ENCODE measurements around the gene TNP1.

Gene TNP1

DNA sequence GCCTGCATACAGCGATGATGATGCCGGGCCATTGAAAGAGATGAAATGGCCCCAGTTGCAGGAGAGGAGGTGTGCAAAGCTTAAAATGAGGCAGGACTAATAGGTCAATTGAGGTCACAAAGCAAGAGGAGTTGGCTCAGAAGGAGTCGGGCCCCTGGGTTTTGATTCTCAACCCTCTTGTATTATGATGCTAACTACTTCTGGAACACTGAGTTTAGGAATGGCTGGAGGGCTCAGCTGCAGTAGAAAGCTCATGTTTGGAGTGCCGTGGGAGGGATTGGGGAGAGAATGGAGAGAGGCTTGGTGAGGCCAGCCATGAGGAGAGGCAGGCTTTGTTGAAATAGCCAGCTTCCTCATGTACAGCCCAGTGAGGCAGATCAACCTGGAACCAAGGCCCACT is 4.8 kb downstream of the TNP1 start:
- Histone ChIP-seq H3K4me3 (ENCODE audit: low read length in 2 of 2) (no peak overlapping the region), H2AK5ac (ENCODE audit: low read depth, low read length) (no peak overlapping the region), H2BK12ac (ENCODE audit: low read length) (no peak overlapping the region), H3K14ac (ENCODE audit: low read length) (no peak overlapping the region), H4K8ac (ENCODE audit: low read depth, low read length) (no peak overlapping the region), H3K9me3 (replicated peaks in 1 of 2; ENCODE audit: control insufficient read depth in 2 of 2, insufficient read depth in 1 of 2, low read depth in 1 of 2, low read length in 2 of 2) (no peaks in the 10 kb centered on the region), H4K91ac (ENCODE audit: low read depth, low read length, poor library complexity) (no peak overlapping the region), H3K23ac (ENCODE audit: low read depth, low read length, poor library complexity) (no peak overlapping the region), H3K9ac (ENCODE audit: low read depth, low read length, poor library complexity) (no peak overlapping the region), H2BK15ac (ENCODE audit: low read length) (no peak overlapping the region), H3K18ac (ENCODE audit: low read length) (no peak overlapping the region), H3K4me2 (ENCODE audit: insufficient read depth, low read length, poor library complexity, severe bottlenecking) (no peak overlapping the region), H3K4me1 (ENCODE audit: control insufficient read depth in 2 of 2, insufficient read depth in 1 of 2, low read depth in 1 of 2, low read length in 2 of 2) (peaks cover 24 to 31% of the 10 kb centered on the region in 2 donors), H3K36me3 (replicated peaks in 1 of 2; ENCODE audit: control insufficient read depth in 2 of 2, insufficient read depth in 2 of 2, low read length in 2 of 2) (no peaks in the 10 kb centered on the region), H2BK5ac (ENCODE audit: low read length) (no peak overlapping the region), H2AFZ (ENCODE audit: low read length) (peak overlapping the region; percentile 49), H2BK120ac (ENCODE audit: low read depth, low read length) (peak overlapping the region; percentile 13), H3K79me1 (ENCODE audit: low read depth, low read length) (no peaks in the 10 kb centered on the region), H3K27me3 (ENCODE audit: control insufficient read depth in 3 of 3, insufficient read depth in 3 of 3, low read depth in 1 of 3, low read length in 3 of 3) (no peaks in the 10 kb centered on the region), H3K27ac (replicated peaks; ENCODE audit: low read length) (no peak overlapping the region), H3K4ac (ENCODE audit: low read length) (no peak overlapping the region)
- no CpG with 5 or more reads among the region's 4 CpGs for WGBS, 2 donors (ENCODE audit: extremely low coverage in 2 of 2, insufficient read length in 2 of 2, insufficient replicate concordance in 1 of 2)
- no peak for DNase-seq (ENCODE audit: low spot score)

DNA sequence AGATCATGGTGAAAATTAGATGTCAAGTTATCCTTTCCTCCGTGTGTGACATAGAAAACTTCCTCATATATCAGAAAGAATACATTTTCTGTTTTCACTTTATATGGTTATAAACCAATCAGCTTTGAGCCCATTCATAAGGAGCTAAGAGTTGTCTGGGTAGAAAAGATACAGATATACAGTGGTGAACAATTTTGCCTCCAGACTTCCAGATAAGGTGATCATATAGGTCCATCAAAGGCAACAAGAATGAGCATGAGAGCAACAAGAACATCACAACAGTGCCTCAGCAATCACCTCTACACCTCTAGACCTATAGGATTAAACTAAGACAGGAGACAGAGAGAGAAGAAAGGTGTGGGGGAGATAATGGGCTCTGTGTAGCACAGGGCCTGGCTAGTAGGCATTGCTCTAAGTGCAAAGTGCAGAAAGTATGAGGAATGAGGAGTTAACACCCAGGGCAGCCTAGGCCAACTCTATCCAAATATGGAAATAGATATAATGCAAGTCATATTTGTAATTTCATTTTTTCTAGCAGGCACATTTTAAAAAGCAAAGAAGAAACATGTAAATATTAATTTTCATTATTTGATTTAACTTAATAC is 8.3 kb downstream of the TNP1 start:
- Histone ChIP-seq H3K4me2 (ENCODE audit: insufficient read depth, low read length, poor library complexity, severe bottlenecking) (no peak overlapping the region), H3K14ac (ENCODE audit: low read length) (no peak overlapping the region), H4K8ac (ENCODE audit: low read depth, low read length) (no peak overlapping the region), H2AK5ac (ENCODE audit: low read depth, low read length) (no peak overlapping the region), H3K79me1 (ENCODE audit: low read depth, low read length) (no peaks in the 10 kb centered on the region), H3K4ac (ENCODE audit: low read length) (no peak overlapping the region), H2BK15ac (ENCODE audit: low read length) (no peak overlapping the region), H2BK5ac (ENCODE audit: low read length) (no peak overlapping the region), H3K36me3 (replicated peaks in 1 of 2; ENCODE audit: control insufficient read depth in 2 of 2, insufficient read depth in 2 of 2, low read length in 2 of 2) (no peaks in the 10 kb centered on the region), H4K91ac (ENCODE audit: low read depth, low read length, poor library complexity) (no peak overlapping the region), H2AFZ (ENCODE audit: low read length) (no peak overlapping the region), H3K9ac (ENCODE audit: low read depth, low read length, poor library complexity) (no peak overlapping the region), H3K9me3 (replicated peaks in 1 of 2; ENCODE audit: control insufficient read depth in 2 of 2, insufficient read depth in 1 of 2, low read depth in 1 of 2, low read length in 2 of 2) (no peaks in the 10 kb centered on the region), H2BK120ac (ENCODE audit: low read depth, low read length) (no peak overlapping the region), H3K27me3 (ENCODE audit: control insufficient read depth in 3 of 3, insufficient read depth in 3 of 3, low read depth in 1 of 3, low read length in 3 of 3) (no peaks in the 10 kb centered on the region), H3K23ac (ENCODE audit: low read depth, low read length, poor library complexity) (no peak overlapping the region), H2BK12ac (ENCODE audit: low read length) (no peak overlapping the region), H3K27ac (replicated peaks; ENCODE audit: low read length) (no peak overlapping the region), H3K4me3 (ENCODE audit: low read length in 2 of 2) (no peak overlapping the region), H3K18ac (ENCODE audit: low read length) (no peak overlapping the region), H3K4me1 (ENCODE audit: control insufficient read depth in 2 of 2, insufficient read depth in 1 of 2, low read depth in 1 of 2, low read length in 2 of 2) (peaks cover 15 to 20% of the 10 kb centered on the region in 2 donors)
- no peak for DNase-seq (ENCODE audit: low spot score)
- no CpG with 5 or more reads among the region's 1 CpG for WGBS, 2 donors (ENCODE audit: extremely low coverage in 2 of 2, insufficient read length in 2 of 2, insufficient replicate concordance in 1 of 2)

DNA sequence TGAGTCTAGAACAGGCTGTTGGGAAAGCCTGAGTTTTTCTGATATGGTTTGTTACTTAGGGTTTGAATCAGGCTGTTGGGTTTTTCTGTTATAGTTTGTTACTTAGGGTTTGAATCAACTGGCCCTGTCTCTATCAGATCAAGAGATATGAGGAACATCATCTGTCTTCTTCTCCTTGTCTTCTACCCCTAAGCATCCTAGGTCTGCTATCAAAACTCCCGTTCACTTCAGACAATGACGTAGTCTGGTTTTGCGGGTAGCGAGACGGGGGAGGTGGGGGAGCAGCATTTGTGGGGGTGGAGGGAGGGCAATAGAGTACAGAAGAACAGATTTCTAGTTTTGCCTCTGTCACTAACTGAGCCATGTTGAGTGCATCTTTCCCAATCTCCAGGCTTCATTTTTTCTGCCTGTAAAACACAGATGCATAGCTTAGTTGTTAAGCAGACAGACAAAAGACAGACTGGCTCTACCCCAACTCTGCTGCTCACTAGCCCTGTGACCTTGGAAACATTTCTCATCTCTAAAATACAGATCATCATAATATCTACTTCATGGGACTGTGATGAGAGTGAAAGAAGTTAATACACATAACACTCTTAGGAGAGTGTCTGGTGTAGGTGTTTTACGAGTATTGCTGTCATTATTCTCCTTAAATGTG is 9.1 kb downstream of the TNP1 start:
- H4K91ac ChIP-seq (ENCODE audit: low read depth, low read length, poor library complexity): no peak overlapping the region
- no peak overlapping the region for H2BK5ac ChIP-seq (ENCODE audit: low read length)
- no peaks in the 10 kb centered on the region for H3K79me1 ChIP-seq (ENCODE audit: low read depth, low read length)
- H4K8ac ChIP-seq (ENCODE audit: low read depth, low read length): no peak overlapping the region
- no CpG with 5 or more reads among the region's 6 CpGs for WGBS, 2 donors (ENCODE audit: extremely low coverage in 2 of 2, insufficient read length in 2 of 2, insufficient replicate concordance in 1 of 2)
- H2AK5ac ChIP-seq (ENCODE audit: low read depth, low read length): no peak overlapping the region
- no peak overlapping the region for H3K27ac ChIP-seq (replicated peaks; ENCODE audit: low read length)
- H3K18ac ChIP-seq (ENCODE audit: low read length): no peak overlapping the region
- no peak overlapping the region for H3K9ac ChIP-seq (ENCODE audit: low read depth, low read length, poor library complexity)
- no peak overlapping the region for H2BK15ac ChIP-seq (ENCODE audit: low read length)
- no peak overlapping the region for H3K4ac ChIP-seq (ENCODE audit: low read length)
- H2AFZ ChIP-seq (ENCODE audit: low read length): no peak overlapping the region
- no peak for DNase-seq (ENCODE audit: low spot score)
- peaks cover 10 to 12% of the 10 kb centered on the region in 2 donors for H3K4me1 ChIP-seq (ENCODE audit: control insufficient read depth in 2 of 2, insufficient read depth in 1 of 2, low read depth in 1 of 2, low read length in 2 of 2)
- H3K14ac ChIP-seq (ENCODE audit: low read length): no peak overlapping the region
- H3K23ac ChIP-seq (ENCODE audit: low read depth, low read length, poor library complexity): no peak overlapping the region
- H3K9me3 ChIP-seq (replicated peaks in 1 of 2; ENCODE audit: control insufficient read depth in 2 of 2, insufficient read depth in 1 of 2, low read depth in 1 of 2, low read length in 2 of 2): no peaks in the 10 kb centered on the region
- H3K36me3 ChIP-seq (replicated peaks in 1 of 2; ENCODE audit: control insufficient read depth in 2 of 2, insufficient read depth in 2 of 2, low read length in 2 of 2): no peaks in the 10 kb centered on the region
- no peak overlapping the region for H3K4me2 ChIP-seq (ENCODE audit: insufficient read depth, low read length, poor library complexity, severe bottlenecking)
- H3K27me3 ChIP-seq (ENCODE audit: control insufficient read depth in 3 of 3, insufficient read depth in 3 of 3, low read depth in 1 of 3, low read length in 3 of 3): no peaks in the 10 kb centered on the region
- no peak overlapping the region for H3K4me3 ChIP-seq (ENCODE audit: low read length in 2 of 2)
- no peak overlapping the region for H2BK120ac ChIP-seq (ENCODE audit: low read depth, low read length)
- no peak overlapping the region for H2BK12ac ChIP-seq (ENCODE audit: low read length)

GRCh38 chr2:216849987-216850386 is 9.9 kb downstream of the TNP1 start:
- H4K91ac ChIP-seq (ENCODE audit: low read depth, low read length, poor library complexity): no peak overlapping the region
- H3K9me3 ChIP-seq (replicated peaks in 1 of 2; ENCODE audit: control insufficient read depth in 2 of 2, insufficient read depth in 1 of 2, low read depth in 1 of 2, low read length in 2 of 2): no peaks in the 10 kb centered on the region
- H4K8ac ChIP-seq (ENCODE audit: low read depth, low read length): no peak overlapping the region
- H3K4ac ChIP-seq (ENCODE audit: low read length): no peak overlapping the region
- H3K4me3 ChIP-seq (ENCODE audit: low read length in 2 of 2): no peak overlapping the region
- H2BK12ac ChIP-seq (ENCODE audit: low read length): peak overlapping the region; percentile 43
- H3K36me3 ChIP-seq (replicated peaks in 1 of 2; ENCODE audit: control insufficient read depth in 2 of 2, insufficient read depth in 2 of 2, low read length in 2 of 2): no peaks in the 10 kb centered on the region
- H3K14ac ChIP-seq (ENCODE audit: low read length): no peak overlapping the region
- H3K27ac ChIP-seq (replicated peaks; ENCODE audit: low read length): no peak overlapping the region
- no peaks in the 10 kb centered on the region for H3K79me1 ChIP-seq (ENCODE audit: low read depth, low read length)
- DNase-seq (ENCODE audit: low spot score): no peak
- peaks cover 3 to 5% of the 10 kb centered on the region in 2 donors for H3K4me1 ChIP-seq (ENCODE audit: control insufficient read depth in 2 of 2, insufficient read depth in 1 of 2, low read depth in 1 of 2, low read length in 2 of 2)
- no peak overlapping the region for H3K18ac ChIP-seq (ENCODE audit: low read length)
- peak overlapping the region; percentile 5 for H2AFZ ChIP-seq (ENCODE audit: low read length)
- no CpG with 5 or more reads among the region's 10 CpGs for WGBS, 2 donors (ENCODE audit: extremely low coverage in 2 of 2, insufficient read length in 2 of 2, insufficient replicate concordance in 1 of 2)
- no peak overlapping the region for H2BK15ac ChIP-seq (ENCODE audit: low read length)
- H2AK5ac ChIP-seq (ENCODE audit: low read depth, low read length): no peak overlapping the region
- no peaks in the 10 kb centered on the region for H3K27me3 ChIP-seq (ENCODE audit: control insufficient read depth in 3 of 3, insufficient read depth in 3 of 3, low read depth in 1 of 3, low read length in 3 of 3)
- no peak overlapping the region for H2BK5ac ChIP-seq (ENCODE audit: low read length)
- no peak overlapping the region for H2BK120ac ChIP-seq (ENCODE audit: low read depth, low read length)
- H3K4me2 ChIP-seq (ENCODE audit: insufficient read depth, low read length, poor library complexity, severe bottlenecking): no peak overlapping the region
- no peak overlapping the region for H3K23ac ChIP-seq (ENCODE audit: low read depth, low read length, poor library complexity)
- H3K9ac ChIP-seq (ENCODE audit: low read depth, low read length, poor library complexity): no peak overlapping the region

Data from neuronal stem cell (in vitro differentiated cells).